ENCODE data around the gene PBX3. TPM values are rescaled to one million over a fixed set of nuclear protein-coding genes. Genes with fewer than 3 reads are reported as not detected.

Gene PBX3
- total RNA-seq, 1 experiment from 2014 or later, result 39.0 TPM

DNA sequence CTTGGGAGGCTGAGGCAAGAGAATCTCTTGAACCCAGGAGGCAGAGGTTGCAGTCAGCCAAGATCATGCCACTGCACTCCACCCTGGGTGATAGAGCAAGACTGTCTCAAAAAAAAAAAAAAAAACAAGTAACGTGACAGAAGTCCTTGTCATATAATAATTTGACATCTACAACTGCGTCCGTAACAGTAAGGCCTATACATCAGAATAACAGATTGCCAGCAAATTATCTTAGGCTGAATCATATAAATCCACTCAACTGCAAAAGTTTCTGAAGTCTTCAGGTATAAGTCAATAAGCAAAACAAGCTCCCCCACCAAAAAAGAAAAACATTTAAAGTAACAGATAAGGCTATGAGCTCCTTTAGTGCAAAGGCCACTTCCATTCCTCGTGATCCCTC lies 43.5 kb upstream of the PBX3 start:
- intact Hi-C loops (cut with micrococcal nuclease; ENCODE audit: unreplicated experiment) (no loop called here), in situ Hi-C loops (cut with HindIII; ENCODE audit: low pct_unique_long_range_greater_than_20kb, low sequenced_read_pairs) (no loop called here)
- Histone ChIP-seq H3K27ac (ENCODE audit: low read length) (no peak overlapping the region), H3K36me3 (ENCODE audit: control insufficient read depth, insufficient read depth, low read length) (peaks cover 5% of the 10 kb centered on the region; the same call in 1 of the 2 replicates), H3K4me3 (ENCODE audit: low read depth in 2 of 2, low read length in 2 of 2) (no peak overlapping the region), H3K4me1 (ENCODE audit: control insufficient read depth, insufficient read depth, low read length) (peaks cover 11% of the 10 kb centered on the region), H3K27me3 (ENCODE audit: control insufficient read depth, insufficient read depth, low read length) (no peaks in the 10 kb centered on the region), H3K9me3 (ENCODE audit: control insufficient read depth, insufficient read depth, low read depth, low read length) (no peaks in the 10 kb centered on the region)
- TF ChIP-seq SIN3A (IDR thresholded peaks at IDR 0.05; ENCODE audit: borderline replicate concordance, insufficient read depth, low read depth, low read length), result no peak
- no peak for TF ChIP-seq TCF7L2 (IDR thresholded peaks at IDR 0.05; ENCODE audit: low read depth, low read length)
- TF ChIP-seq, protein P1, sequence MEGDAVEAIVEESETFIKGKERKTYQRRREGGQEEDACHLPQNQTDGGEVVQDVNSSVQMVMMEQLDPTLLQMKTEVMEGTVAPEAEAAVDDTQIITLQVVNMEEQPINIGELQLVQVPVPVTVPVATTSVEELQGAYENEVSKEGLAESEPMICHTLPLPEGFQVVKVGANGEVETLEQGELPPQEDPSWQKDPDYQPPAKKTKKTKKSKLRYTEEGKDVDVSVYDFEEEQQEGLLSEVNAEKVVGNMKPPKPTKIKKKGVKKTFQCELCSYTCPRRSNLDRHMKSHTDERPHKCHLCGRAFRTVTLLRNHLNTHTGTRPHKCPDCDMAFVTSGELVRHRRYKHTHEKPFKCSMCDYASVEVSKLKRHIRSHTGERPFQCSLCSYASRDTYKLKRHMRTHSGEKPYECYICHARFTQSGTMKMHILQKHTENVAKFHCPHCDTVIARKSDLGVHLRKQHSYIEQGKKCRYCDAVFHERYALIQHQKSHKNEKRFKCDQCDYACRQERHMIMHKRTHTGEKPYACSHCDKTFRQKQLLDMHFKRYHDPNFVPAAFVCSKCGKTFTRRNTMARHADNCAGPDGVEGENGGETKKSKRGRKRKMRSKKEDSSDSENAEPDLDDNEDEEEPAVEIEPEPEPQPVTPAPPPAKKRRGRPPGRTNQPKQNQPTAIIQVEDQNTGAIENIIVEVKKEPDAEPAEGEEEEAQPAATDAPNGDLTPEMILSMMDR (IDR thresholded peaks at IDR 0.05), result no peak
- no peak for TF ChIP-seq POLR2AphosphoS5 (IDR thresholded peaks at IDR 0.05; ENCODE audit: low read depth, low read length)
- TF ChIP-seq, protein P2, sequence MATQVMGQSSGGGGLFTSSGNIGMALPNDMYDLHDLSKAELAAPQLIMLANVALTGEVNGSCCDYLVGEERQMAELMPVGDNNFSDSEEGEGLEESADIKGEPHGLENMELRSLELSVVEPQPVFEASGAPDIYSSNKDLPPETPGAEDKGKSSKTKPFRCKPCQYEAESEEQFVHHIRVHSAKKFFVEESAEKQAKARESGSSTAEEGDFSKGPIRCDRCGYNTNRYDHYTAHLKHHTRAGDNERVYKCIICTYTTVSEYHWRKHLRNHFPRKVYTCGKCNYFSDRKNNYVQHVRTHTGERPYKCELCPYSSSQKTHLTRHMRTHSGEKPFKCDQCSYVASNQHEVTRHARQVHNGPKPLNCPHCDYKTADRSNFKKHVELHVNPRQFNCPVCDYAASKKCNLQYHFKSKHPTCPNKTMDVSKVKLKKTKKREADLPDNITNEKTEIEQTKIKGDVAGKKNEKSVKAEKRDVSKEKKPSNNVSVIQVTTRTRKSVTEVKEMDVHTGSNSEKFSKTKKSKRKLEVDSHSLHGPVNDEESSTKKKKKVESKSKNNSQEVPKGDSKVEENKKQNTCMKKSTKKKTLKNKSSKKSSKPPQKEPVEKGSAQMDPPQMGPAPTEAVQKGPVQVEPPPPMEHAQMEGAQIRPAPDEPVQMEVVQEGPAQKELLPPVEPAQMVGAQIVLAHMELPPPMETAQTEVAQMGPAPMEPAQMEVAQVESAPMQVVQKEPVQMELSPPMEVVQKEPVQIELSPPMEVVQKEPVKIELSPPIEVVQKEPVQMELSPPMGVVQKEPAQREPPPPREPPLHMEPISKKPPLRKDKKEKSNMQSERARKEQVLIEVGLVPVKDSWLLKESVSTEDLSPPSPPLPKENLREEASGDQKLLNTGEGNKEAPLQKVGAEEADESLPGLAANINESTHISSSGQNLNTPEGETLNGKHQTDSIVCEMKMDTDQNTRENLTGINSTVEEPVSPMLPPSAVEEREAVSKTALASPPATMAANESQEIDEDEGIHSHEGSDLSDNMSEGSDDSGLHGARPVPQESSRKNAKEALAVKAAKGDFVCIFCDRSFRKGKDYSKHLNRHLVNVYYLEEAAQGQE (IDR thresholded peaks at IDR 0.05; ENCODE audit: insufficient read depth in 1 of 2, low read depth in 2 of 2, low read length in 1 of 2), result no peak
- DNase-seq (ENCODE audit: low read depth, low spot score) (no peak), ATAC-seq (no peak)
- ChIA-PET CTCF (no interaction called here), POLR2A (no interaction called here)
- BruUV-seq (replicated peaks), result no TSS peak

DNA sequence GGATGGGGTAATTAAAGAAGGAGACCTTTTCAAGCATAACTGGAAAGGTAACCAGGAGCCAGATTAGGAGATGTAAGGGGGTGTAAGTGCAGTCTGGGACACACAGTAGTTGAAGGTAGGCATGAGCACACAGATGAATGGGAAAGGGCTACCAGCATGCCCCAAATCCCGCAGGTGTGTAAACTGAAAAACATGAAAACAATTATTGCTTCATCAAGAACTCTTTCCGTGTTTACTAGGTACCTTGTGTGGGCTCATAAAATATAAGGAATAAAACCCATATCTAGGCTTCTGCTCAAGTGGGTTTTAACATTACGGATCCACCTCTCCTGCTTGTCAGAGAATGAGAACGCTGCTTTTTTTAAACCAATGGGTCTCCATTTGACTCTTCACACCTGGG lies 41.3 kb upstream of the PBX3 start:
- in situ Hi-C loops (cut with HindIII; ENCODE audit: low pct_unique_long_range_greater_than_20kb, low sequenced_read_pairs), result no loop called here
- H3K27ac ChIP-seq (ENCODE audit: low read length), result peak overlapping the region; percentile 86
- H3K4me3 ChIP-seq (ENCODE audit: low read depth in 2 of 2, low read length in 2 of 2), result peak overlapping the region; percentile 89 to 93
- ChIA-PET POLR2A (no interaction called here), CTCF (no interaction called here)
- no peaks in the 10 kb centered on the region for H3K9me3 ChIP-seq (ENCODE audit: control insufficient read depth, insufficient read depth, low read depth, low read length)
- TF ChIP-seq, protein P1 (IDR thresholded peaks at IDR 0.05), result no peak
- TF ChIP-seq, protein P2 (IDR thresholded peaks at IDR 0.05; ENCODE audit: insufficient read depth in 1 of 2, low read depth in 2 of 2, low read length in 1 of 2), result no peak
- TF ChIP-seq TCF7L2 (IDR thresholded peaks at IDR 0.05; ENCODE audit: low read depth, low read length), result no peak
- no peak for TF ChIP-seq POLR2AphosphoS5 (IDR thresholded peaks at IDR 0.05; ENCODE audit: low read depth, low read length)
- no peak for TF ChIP-seq SIN3A (IDR thresholded peaks at IDR 0.05; ENCODE audit: borderline replicate concordance, insufficient read depth, low read depth, low read length)
- intact Hi-C loops (cut with micrococcal nuclease; ENCODE audit: unreplicated experiment), result no loop called here
- no peak for DNase-seq (ENCODE audit: low read depth, low spot score)
- H3K36me3 ChIP-seq (ENCODE audit: control insufficient read depth, insufficient read depth, low read length), result peaks cover 5% of the 10 kb centered on the region; the same call in 1 of the 2 replicates
- ATAC-seq, result no peak
- H3K27me3 ChIP-seq (ENCODE audit: control insufficient read depth, insufficient read depth, low read length), result no peaks in the 10 kb centered on the region
- no TSS peak for BruUV-seq (replicated peaks)
- H3K4me1 ChIP-seq (ENCODE audit: control insufficient read depth, insufficient read depth, low read length), result peaks cover 11% of the 10 kb centered on the region
